HEK293 (cell line): ENCODE measurements around the gene ZFP36L1.

Experiments
- CTCF ChIA-PET: fragments of 350-600 bp; formaldehyde crosslinking; extraction: SDS; loops from one replicate; lab custom pipeline; 2021; ENCODE audit warnings: antibody characterized with exemption; lab: Yijun Ruan, JAX
- POLR2A ChIA-PET: fragments of 300-600 bp; formaldehyde crosslinking; extraction: SDS; loops from one replicate; lab custom pipeline; 2020; ENCODE audit warnings: antibody characterized with exemption, inconsistent platforms; lab: Yijun Ruan, JAX
- H3K27ac ChIP-seq: fragments of 200-500 bp; sonication (Bioruptor generic); 2 replicates; pipeline ENCODE4 v1.5.1; 2014; ENCODE audit warnings: low read depth, low read length, control low read depth, inconsistent platforms; ENCODE audit errors: extremely low read depth
- H3K36me3 ChIP-seq, 2 experiments: fragments of 200-500 bp in 1 of 2; sonication (Bioruptor generic) in 1 of 2; 1 replicate in 1 of 2; 2 replicates in 1 of 2; pipeline ENCODE4 v1.5.1; 2014 to 2017; ENCODE audit warnings: inconsistent platforms in 2 of 2, low read length in 2 of 2; ENCODE audit not compliant: control insufficient read depth in 2 of 2, insufficient read depth in 1 of 2
- H3K4me1 ChIP-seq: fragments of 200-500 bp; sonication (Bioruptor generic); 2 replicates; pipeline ENCODE4 v1.5.1; 2014; ENCODE audit warnings: mild to moderate bottlenecking, low read length, inconsistent platforms; ENCODE audit not compliant: control insufficient read depth, insufficient read depth
- H3K4me3 ChIP-seq: 2 replicates; pipeline ENCODE4 v1.5.1; 2011; ENCODE audit warnings: low read depth, mild to moderate bottlenecking, control low read depth, low read length, moderate library complexity
- H3K9me3 ChIP-seq: fragments of 200-500 bp; sonication (Bioruptor generic); 2 replicates; pipeline ENCODE4 v1.5.1; 2014; ENCODE audit warnings: low read depth, low read length, inconsistent platforms; ENCODE audit not compliant: control insufficient read depth, insufficient read depth
- GLI4 ChIP-seq: fragments of 450-650 bp; formaldehyde crosslinking; IDR thresholded peaks from 2 replicates; pipeline ENCODE4 v1.5.1; 2016; ENCODE audit warnings: missing biosample characterization, missing genetic modification characterization
- ZNF248 ChIP-seq: fragments of 450-650 bp; formaldehyde crosslinking; IDR thresholded peaks from 2 replicates; pipeline ENCODE4 v1.5.1; 2017; ENCODE audit warnings: missing biosample characterization, missing genetic modification characterization
- ZNF501 ChIP-seq: fragments of 450-650 bp; formaldehyde crosslinking; IDR thresholded peaks from 2 replicates; pipeline ENCODE4 v1.5.1; 2016; ENCODE audit warnings: missing biosample characterization, missing genetic modification characterization
- ZNF664 ChIP-seq: fragments of 450-650 bp; formaldehyde crosslinking; IDR thresholded peaks from 2 replicates; pipeline ENCODE4 v1.5.1; 2016; ENCODE audit warnings: missing biosample characterization, missing genetic modification characterization
- ZNF677 ChIP-seq: fragments of 450-650 bp; IDR thresholded peaks from 2 replicates; pipeline ENCODE4 v1.5.0; 2018; ENCODE audit warnings: missing biosample characterization, mild to moderate bottlenecking, missing genetic modification characterization, moderate library complexity
- TF ChIP-seq, protein P1 (sequence below): fragments of 450-650 bp; formaldehyde crosslinking; IDR thresholded peaks from 2 replicates; pipeline ENCODE4 v1.5.1; 2017; ENCODE audit warnings: missing biosample characterization, missing genetic modification characterization
- TF ChIP-seq, protein P2 (sequence below): fragments of 450-650 bp; formaldehyde crosslinking; IDR thresholded peaks from 2 replicates; pipeline ENCODE4 v1.5.1; 2016; ENCODE audit warnings: missing biosample characterization, missing genetic modification characterization

Gene ZFP36L1

DNA sequence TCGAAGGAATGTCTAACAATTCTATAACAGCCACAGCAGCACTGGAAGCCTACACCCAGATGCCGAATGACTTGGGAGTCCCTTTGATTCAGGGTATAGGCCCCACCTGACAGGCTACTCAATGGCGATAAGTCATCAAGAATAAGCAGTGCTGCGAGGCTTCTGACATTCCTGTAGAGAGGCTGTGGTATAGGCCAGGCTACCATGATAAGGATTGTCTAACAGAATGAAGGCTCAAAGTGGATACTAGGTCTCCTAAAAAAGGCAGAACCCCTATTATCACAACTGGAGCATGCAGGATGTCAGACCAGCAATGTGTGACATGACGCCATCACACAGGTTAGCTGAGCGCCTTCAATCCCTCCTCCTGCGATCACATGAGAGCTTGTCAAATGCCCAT lies 53.2 kb downstream of the ZFP36L1 start:
- H3K4me1 ChIP-seq: no peaks in the 10 kb centered on the region
- CTCF ChIA-PET: no interaction called here
- H3K9me3 ChIP-seq: no peaks in the 10 kb centered on the region
- TF ChIP-seq ZNF664 (tag by site-specific recombination): no peak
- TF ChIP-seq ZNF501 (tag by site-specific recombination): no peak
- TF ChIP-seq, protein P1, sequence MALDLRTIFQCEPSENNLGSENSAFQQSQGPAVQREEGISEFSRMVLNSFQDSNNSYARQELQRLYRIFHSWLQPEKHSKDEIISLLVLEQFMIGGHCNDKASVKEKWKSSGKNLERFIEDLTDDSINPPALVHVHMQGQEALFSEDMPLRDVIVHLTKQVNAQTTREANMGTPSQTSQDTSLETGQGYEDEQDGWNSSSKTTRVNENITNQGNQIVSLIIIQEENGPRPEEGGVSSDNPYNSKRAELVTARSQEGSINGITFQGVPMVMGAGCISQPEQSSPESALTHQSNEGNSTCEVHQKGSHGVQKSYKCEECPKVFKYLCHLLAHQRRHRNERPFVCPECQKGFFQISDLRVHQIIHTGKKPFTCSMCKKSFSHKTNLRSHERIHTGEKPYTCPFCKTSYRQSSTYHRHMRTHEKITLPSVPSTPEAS (tag by site-specific recombination): no peak
- TF ChIP-seq, protein P2, sequence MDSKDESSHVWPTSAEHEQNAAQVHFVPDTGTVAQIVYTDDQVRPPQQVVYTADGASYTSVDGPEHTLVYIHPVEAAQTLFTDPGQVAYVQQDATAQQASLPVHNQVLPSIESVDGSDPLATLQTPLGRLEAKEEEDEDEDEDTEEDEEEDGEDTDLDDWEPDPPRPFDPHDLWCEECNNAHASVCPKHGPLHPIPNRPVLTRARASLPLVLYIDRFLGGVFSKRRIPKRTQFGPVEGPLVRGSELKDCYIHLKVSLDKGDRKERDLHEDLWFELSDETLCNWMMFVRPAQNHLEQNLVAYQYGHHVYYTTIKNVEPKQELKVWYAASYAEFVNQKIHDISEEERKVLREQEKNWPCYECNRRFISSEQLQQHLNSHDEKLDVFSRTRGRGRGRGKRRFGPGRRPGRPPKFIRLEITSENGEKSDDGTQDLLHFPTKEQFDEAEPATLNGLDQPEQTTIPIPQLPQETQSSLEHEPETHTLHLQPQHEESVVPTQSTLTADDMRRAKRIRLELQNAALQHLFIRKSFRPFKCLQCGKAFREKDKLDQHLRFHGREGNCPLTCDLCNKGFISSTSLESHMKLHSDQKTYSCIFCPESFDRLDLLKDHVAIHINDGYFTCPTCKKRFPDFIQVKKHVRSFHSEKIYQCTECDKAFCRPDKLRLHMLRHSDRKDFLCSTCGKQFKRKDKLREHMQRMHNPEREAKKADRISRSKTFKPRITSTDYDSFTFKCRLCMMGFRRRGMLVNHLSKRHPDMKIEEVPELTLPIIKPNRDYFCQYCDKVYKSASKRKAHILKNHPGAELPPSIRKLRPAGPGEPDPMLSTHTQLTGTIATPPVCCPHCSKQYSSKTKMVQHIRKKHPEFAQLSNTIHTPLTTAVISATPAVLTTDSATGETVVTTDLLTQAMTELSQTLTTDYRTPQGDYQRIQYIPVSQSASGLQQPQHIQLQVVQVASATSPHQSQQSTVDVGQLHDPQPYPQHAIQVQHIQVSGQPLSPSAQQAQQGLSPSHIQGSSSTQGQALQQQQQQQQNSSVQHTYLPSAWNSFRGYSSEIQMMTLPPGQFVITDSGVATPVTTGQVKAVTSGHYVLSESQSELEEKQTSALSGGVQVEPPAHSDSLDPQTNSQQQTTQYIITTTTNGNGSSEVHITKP: no peak
- no peak for TF ChIP-seq ZNF248 (tag by site-specific recombination)
- TF ChIP-seq, all 188 proteins: peak for 0
- H3K4me3 ChIP-seq: no peak overlapping the region
- POLR2A ChIA-PET: no interaction called here
- no peak overlapping the region for H3K27ac ChIP-seq
- no peaks in the 10 kb centered on the region for H3K36me3 ChIP-seq

DNA sequence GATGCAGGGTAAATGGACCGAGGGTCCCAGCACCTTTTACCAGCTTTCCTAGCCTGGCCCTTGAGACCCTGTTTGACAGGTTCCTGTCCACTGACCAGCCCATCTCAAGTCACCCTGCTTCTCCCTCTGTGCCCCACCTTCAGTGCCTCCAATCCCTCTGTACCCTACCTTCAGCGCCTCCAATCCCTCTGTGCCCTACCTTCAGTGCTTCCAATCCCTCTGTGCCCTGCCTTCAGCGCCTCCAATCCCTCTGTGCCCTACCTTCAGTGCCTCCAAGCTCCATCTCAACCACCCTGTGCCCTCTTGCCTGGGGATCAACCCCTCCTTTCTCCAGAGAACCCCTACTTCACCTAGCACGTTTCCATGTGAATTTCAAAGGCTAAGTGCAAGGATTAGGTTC lies 54.3 kb downstream of the ZFP36L1 start:
- Histone ChIP-seq H3K27ac (no peak overlapping the region), H3K9me3 (no peaks in the 10 kb centered on the region), H3K36me3 (no peaks in the 10 kb centered on the region), H3K4me1 (no peaks in the 10 kb centered on the region), H3K4me3 (no peak overlapping the region)
- TF ChIP-seq ZNF677 (tag by site-specific recombination): no peak
- TF ChIP-seq GLI4 (tag by site-specific recombination): peak; percentile 96; the same call in 1 of the 2 replicates
- ChIA-PET POLR2A (no interaction called here), CTCF (no interaction called here)
